SK-N-SH (cell line): ENCODE measurements around the gene ZRANB3. TPM values are rescaled to one million over a fixed set of nuclear protein-coding genes. Genes with fewer than 3 reads are reported as not detected.

Source experiments
- CTCF ChIA-PET: fragments of 300-600, 350-600 bp; formaldehyde crosslinking; extraction: SDS; loops from one replicate; lab custom pipeline; 2021; lab: Yijun Ruan, JAX
- POLR2A ChIA-PET: fragments of 350-600 bp; sonication (Branson Sonifier 250); formaldehyde crosslinking; extraction: SDS; loops from one replicate; lab custom pipeline; 2020; ENCODE audit warnings: antibody characterized with exemption, inconsistent platforms; lab: Yijun Ruan, JAX
- DNase-seq: peaks from one replicate; pipeline ENCODE4 v3.0.0; 2012
- H2AFZ ChIP-seq: fragments of 200-600 bp; sonication (generic); 2 replicates; pipeline ENCODE4 v1.8.1; 2016; ENCODE audit warnings: antibody characterized with exemption, mild to moderate bottlenecking, low read depth
- H3F3A ChIP-seq: fragments of 200-600 bp; sonication (generic); replicated peaks from 2 replicates; pipeline ENCODE3; 2016; ENCODE audit warnings: antibody characterized with exemption, mild to moderate bottlenecking; ENCODE audit not compliant: insufficient read depth
- H3K27ac ChIP-seq, 2 experiments: fragments of 200-500 bp in 1 of 2; fragments of 200-600 bp in 1 of 2; sonication (Bioruptor generic) in 1 of 2; sonication (generic), shearing (Covaris generic) in 1 of 2; 2 replicates each; pipeline versions ENCODE4 v1.5.1 to v1.6.1; 2014 to 2016; ENCODE audit warnings: low read depth in 2 of 2, inconsistent platforms in 1 of 2, low read length in 1 of 2, mild to moderate bottlenecking in 1 of 2, mixed read lengths in 1 of 2
- H3K27me3 ChIP-seq: fragments of 200-600 bp; sonication (generic), shearing (Covaris generic); 2 replicates; pipeline ENCODE4 v1.6.1; 2016; ENCODE audit warnings: mixed run types; ENCODE audit not compliant: insufficient read depth
- H3K36me3 ChIP-seq, 2 experiments: fragments of 200-500 bp in 1 of 2; fragments of 200-600 bp in 1 of 2; sonication (Bioruptor generic) in 1 of 2; sonication (generic) in 1 of 2; replicated peaks in 1 of 2; 2 replicates each; pipeline versions ENCODE3 to v1.5.1; 2014 to 2016; ENCODE audit warnings: low read length in 1 of 2, mild to moderate bottlenecking in 1 of 2; ENCODE audit not compliant: insufficient read depth in 2 of 2, control insufficient read depth in 1 of 2
- H3K4me1 ChIP-seq, 2 experiments: fragments of 200-500 bp in 1 of 2; fragments of 200-600 bp in 1 of 2; sonication (Bioruptor generic) in 1 of 2; sonication (generic), shearing (Covaris generic) in 1 of 2; 2 replicates each; pipeline versions ENCODE4 v1.5.1 to v1.6.1; 2014 to 2016; ENCODE audit warnings: low read depth in 1 of 2, low read length in 1 of 2, mixed run types in 1 of 2; ENCODE audit not compliant: insufficient read depth in 2 of 2, control insufficient read depth in 1 of 2
- H3K4me2 ChIP-seq: fragments of 200-600 bp; sonication (generic), shearing (Covaris generic); 2 replicates; pipeline ENCODE4 v1.6.1; 2017; ENCODE audit warnings: mixed run types
- H3K4me3 ChIP-seq, 2 experiments: fragments of 200-500 bp in 1 of 2; fragments of 200-600 bp in 1 of 2; sonication (Bioruptor generic) in 1 of 2; sonication (generic), shearing (Covaris generic) in 1 of 2; 2 replicates each; pipeline versions ENCODE4 v1.5.1 to v1.8.1; 2014 to 2016; ENCODE audit warnings: low read depth in 2 of 2, inconsistent platforms in 1 of 2, low read length in 1 of 2, mild to moderate bottlenecking in 1 of 2, mixed read lengths in 1 of 2, moderate library complexity in 1 of 2
- H3K79me2 ChIP-seq: fragments of 200-600 bp; sonication (generic); 2 replicates; pipeline ENCODE4 v1.8.1; 2017; ENCODE audit warnings: mild to moderate bottlenecking; ENCODE audit not compliant: insufficient read depth
- H3K9ac ChIP-seq: fragments of 200-600 bp; sonication (generic); 2 replicates; pipeline ENCODE4 v1.6.1; 2017; ENCODE audit warnings: mixed run types
- H3K9me2 ChIP-seq: fragments of 200-600 bp; sonication (generic); 2 replicates; pipeline ENCODE4 v1.6.1; 2017; ENCODE audit warnings: mixed run types
- H3K9me3 ChIP-seq: fragments of 200-600 bp; sonication (generic); 2 replicates; pipeline ENCODE4 v1.6.1; 2017; ENCODE audit warnings: mixed run types, mild to moderate bottlenecking, moderate library complexity
- H4K20me1 ChIP-seq: fragments of 200-600 bp; sonication (generic); 2 replicates; pipeline ENCODE4 v1.6.1; 2017; ENCODE audit warnings: mild to moderate bottlenecking, mixed run types; ENCODE audit not compliant: insufficient read depth
- ELF1 ChIP-seq: IDR thresholded peaks from 2 replicates; pipeline ENCODE4 v1.4.0; 2012
- EP300 ChIP-seq, 2 experiments: IDR thresholded peaks; 2 replicates each; pipeline versions ENCODE4 v1.4.0 to v1.6.1; 2012; ENCODE audit warnings: borderline replicate concordance in 1 of 2, low read depth in 1 of 2, low read length in 1 of 2
- FOXJ3 ChIP-seq: sonication (generic); formaldehyde crosslinking; IDR thresholded peaks from 2 replicates; pipeline ENCODE4 v1.5.1; 2020; ENCODE audit warnings: mild to moderate bottlenecking, missing genetic modification reagents
- GATA2 ChIP-seq: sonication (generic); formaldehyde crosslinking; IDR thresholded peaks from 2 replicates; pipeline ENCODE4 v1.5.0; 2020; ENCODE audit warnings: mild to moderate bottlenecking, missing genetic modification reagents
- MEF2A ChIP-seq: IDR thresholded peaks from 2 replicates; pipeline ENCODE4 v1.4.0; 2012; ENCODE audit warnings: low read depth, borderline replicate concordance
- NFIC ChIP-seq: IDR thresholded peaks from 2 replicates; pipeline ENCODE4 v1.4.0; 2012; ENCODE audit warnings: borderline replicate concordance
- POLR2AphosphoS5 ChIP-seq: IDR thresholded peaks from 2 replicates; pipeline ENCODE4 v1.6.1; 2012; ENCODE audit warnings: low read depth, low read length
- RAD21 ChIP-seq: IDR thresholded peaks from 2 replicates; pipeline ENCODE4 v1.6.1; 2012; ENCODE audit warnings: mild to moderate bottlenecking, low read length
- RCOR1 ChIP-seq: fragments of 150-350 bp; IDR thresholded peaks from 2 replicates; pipeline ENCODE4 v1.6.1; 2017; ENCODE audit warnings: antibody characterized with exemption, low read length
- RFX5 ChIP-seq: IDR thresholded peaks from 2 replicates; pipeline ENCODE4 v1.6.1; 2012; ENCODE audit warnings: mild to moderate bottlenecking, improper control_type of control experiment, low read length
- SMC3 ChIP-seq: IDR thresholded peaks from 2 replicates; pipeline ENCODE4 v1.6.1; 2012; ENCODE audit warnings: low read depth, low read length, improper control_type of control experiment
- TCF12 ChIP-seq: IDR thresholded peaks from 2 replicates; pipeline ENCODE4 v1.4.0; 2012
- TEAD4 ChIP-seq: IDR thresholded peaks from 2 replicates; pipeline ENCODE4 v1.4.0; 2012; ENCODE audit warnings: mild to moderate bottlenecking, borderline replicate concordance; ENCODE audit not compliant: insufficient read depth
- WGBS: methylation state at CpG from one replicate; pipeline ENCODE4 v1.1.6; 2017; ENCODE audit warnings: low lambda C conversion rate; 5-methylcytosine and 5-hydroxymethylcytosine counted together
- polyA plus RNA-seq, 3 experiments: library from polyadenylated mRNA; depleted of rRNA; stranded (reverse); fragments of >200 nt; gene quantifications; 2 replicates each; pipeline ENCODE4 v1.2.3, GENCODE V29; 2012
- TF ChIP-seq, protein P1 (sequence below): fragments of 150-350 bp; IDR thresholded peaks from 2 replicates; pipeline ENCODE4 v1.6.1; 2017; ENCODE audit warnings: antibody characterized with exemption, low read length, low read depth, borderline replicate concordance
- TF ChIP-seq, protein P2 (sequence below): IDR thresholded peaks from 2 replicates; pipeline ENCODE4; 2012
- TF ChIP-seq, protein P3 (sequence below): fragments of 150-350 bp; IDR thresholded peaks from 2 replicates; pipeline ENCODE4 v1.6.1; 2016; ENCODE audit warnings: mild to moderate bottlenecking, low read depth, low read length
- TF ChIP-seq, protein P4 (sequence below): IDR thresholded peaks from 2 replicates; pipeline ENCODE4 v1.4.0; 2012; ENCODE audit warnings: low read depth, borderline replicate concordance

ZRANB3 gene
- polyA plus RNA-seq, 1 of the 3 experiments (the other 2 are of a cell fraction) = 4.1 TPM

DNA sequence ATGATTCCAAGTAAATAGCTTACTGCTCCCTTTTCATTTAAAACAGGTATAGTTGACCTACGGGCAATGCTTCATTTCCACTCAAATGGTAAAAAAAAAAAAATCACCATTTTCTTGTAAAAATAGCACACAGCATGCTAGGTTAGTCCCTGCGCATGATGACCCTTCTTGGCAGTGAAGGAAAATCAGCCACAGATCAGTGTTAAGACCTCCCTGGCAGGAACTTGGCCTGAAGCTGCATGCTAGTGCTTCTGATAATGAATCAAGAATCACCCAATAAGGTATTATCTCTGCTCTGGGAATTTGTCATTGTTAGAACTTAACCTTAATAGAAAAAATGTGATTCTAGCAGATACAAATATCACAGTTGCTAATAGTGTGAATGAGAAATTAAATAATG, 312.6 kb downstream of the ZRANB3 start:
- no peak for DNase-seq
- H3K9me2 ChIP-seq = no peaks in the 10 kb centered on the region
- no peaks in the 10 kb centered on the region; a peak in 1 of 4 replicates for H3K4me1 ChIP-seq
- peaks cover 0 to 3% of the 10 kb centered on the region in 2 experiments for H3K36me3 ChIP-seq
- H3K9me3 ChIP-seq = no peaks in the 10 kb centered on the region
- no peak overlapping the region for H3K4me2 ChIP-seq
- H4K20me1 ChIP-seq = no peaks in the 10 kb centered on the region
- CTCF ChIA-PET = interaction anchor here (1.3 kb wide), 1 partner anchor 214 kb away, joined by 3 read pairs; no protein-coding TSS in a partner anchor
- no peak overlapping the region for H2AFZ ChIP-seq
- no peaks in the 10 kb centered on the region for H3K79me2 ChIP-seq
- no peak overlapping the region for H3K27ac ChIP-seq
- no peak overlapping the region for H3K9ac ChIP-seq
- 100% methylated on average over 2 of the region's 2 CpGs for WGBS
- POLR2A ChIA-PET = no interaction called here
- H3K4me3 ChIP-seq = no peak overlapping the region
- TF ChIP-seq, protein P1, sequence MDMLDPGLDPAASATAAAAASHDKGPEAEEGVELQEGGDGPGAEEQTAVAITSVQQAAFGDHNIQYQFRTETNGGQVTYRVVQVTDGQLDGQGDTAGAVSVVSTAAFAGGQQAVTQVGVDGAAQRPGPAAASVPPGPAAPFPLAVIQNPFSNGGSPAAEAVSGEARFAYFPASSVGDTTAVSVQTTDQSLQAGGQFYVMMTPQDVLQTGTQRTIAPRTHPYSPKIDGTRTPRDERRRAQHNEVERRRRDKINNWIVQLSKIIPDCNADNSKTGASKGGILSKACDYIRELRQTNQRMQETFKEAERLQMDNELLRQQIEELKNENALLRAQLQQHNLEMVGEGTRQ = no peak
- TF ChIP-seq POLR2AphosphoS5 = no peak
- TF ChIP-seq SMC3 = no peak
- TF ChIP-seq NFIC = no peak
- TF ChIP-seq, protein P2, sequence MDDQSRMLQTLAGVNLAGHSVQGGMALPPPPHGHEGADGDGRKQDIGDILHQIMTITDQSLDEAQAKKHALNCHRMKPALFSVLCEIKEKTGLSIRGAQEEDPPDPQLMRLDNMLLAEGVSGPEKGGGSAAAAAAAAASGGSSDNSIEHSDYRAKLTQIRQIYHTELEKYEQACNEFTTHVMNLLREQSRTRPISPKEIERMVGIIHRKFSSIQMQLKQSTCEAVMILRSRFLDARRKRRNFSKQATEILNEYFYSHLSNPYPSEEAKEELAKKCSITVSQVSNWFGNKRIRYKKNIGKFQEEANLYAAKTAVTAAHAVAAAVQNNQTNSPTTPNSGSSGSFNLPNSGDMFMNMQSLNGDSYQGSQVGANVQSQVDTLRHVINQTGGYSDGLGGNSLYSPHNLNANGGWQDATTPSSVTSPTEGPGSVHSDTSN = no peak
- no peak for TF ChIP-seq EP300 (IDR thresholded peaks at IDR 0.05; ENCODE audit: borderline replicate concordance in 1 of 2, low read depth in 1 of 2, low read length in 1 of 2)
- no peak for TF ChIP-seq RCOR1
- TF ChIP-seq TCF12 = no peak
- TF ChIP-seq, protein P3, sequence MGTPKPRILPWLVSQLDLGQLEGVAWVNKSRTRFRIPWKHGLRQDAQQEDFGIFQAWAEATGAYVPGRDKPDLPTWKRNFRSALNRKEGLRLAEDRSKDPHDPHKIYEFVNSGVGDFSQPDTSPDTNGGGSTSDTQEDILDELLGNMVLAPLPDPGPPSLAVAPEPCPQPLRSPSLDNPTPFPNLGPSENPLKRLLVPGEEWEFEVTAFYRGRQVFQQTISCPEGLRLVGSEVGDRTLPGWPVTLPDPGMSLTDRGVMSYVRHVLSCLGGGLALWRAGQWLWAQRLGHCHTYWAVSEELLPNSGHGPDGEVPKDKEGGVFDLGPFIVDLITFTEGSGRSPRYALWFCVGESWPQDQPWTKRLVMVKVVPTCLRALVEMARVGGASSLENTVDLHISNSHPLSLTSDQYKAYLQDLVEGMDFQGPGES = no peak
- no peak for TF ChIP-seq GATA2 (CRISPR knock-in tag)
- TF ChIP-seq, protein P4, sequence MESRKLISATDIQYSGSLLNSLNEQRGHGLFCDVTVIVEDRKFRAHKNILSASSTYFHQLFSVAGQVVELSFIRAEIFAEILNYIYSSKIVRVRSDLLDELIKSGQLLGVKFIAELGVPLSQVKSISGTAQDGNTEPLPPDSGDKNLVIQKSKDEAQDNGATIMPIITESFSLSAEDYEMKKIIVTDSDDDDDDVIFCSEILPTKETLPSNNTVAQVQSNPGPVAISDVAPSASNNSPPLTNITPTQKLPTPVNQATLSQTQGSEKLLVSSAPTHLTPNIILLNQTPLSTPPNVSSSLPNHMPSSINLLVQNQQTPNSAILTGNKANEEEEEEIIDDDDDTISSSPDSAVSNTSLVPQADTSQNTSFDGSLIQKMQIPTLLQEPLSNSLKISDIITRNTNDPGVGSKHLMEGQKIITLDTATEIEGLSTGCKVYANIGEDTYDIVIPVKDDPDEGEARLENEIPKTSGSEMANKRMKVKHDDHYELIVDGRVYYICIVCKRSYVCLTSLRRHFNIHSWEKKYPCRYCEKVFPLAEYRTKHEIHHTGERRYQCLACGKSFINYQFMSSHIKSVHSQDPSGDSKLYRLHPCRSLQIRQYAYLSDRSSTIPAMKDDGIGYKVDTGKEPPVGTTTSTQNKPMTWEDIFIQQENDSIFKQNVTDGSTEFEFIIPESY = no peak
- TF ChIP-seq ELF1 = no peak
- H3F3A ChIP-seq = no peaks in the 10 kb centered on the region
- no peaks in the 10 kb centered on the region for H3K27me3 ChIP-seq

DNA sequence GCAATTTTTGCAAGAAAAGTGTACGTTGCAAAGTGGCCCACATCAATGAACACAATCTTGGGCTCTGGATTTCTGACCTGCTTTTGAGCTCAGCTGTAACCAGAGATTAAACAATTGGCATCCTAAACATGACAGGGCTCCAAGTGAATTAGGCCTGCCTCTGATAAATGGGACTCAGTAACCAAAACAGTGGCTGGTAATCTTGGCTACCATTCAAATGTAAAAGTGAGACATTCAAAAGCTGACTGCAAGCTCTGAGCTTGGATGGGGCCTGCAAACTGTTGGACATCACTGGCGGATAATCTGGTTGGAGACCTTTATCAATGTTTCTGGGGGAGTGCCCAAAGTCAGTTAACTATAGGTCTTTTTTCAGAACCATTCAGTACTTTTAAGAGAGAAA, 318.3 kb downstream of the ZRANB3 start:
- ChIA-PET POLR2A (no interaction called here), CTCF (interaction anchor here (0.8 to 1.4 kb wide), 2 partner anchors 14 to 19 kb away, joined by 3 to 5 read pairs; no protein-coding TSS in a partner anchor)
- DNase-seq = no peak
- no peaks in the 10 kb centered on the region for H4K20me1 ChIP-seq
- no peak overlapping the region for H3K4me3 ChIP-seq
- H2AFZ ChIP-seq = no peak overlapping the region
- no peaks in the 10 kb centered on the region for H3K79me2 ChIP-seq
- no peaks in the 10 kb centered on the region for H3K27me3 ChIP-seq
- no peak overlapping the region for H3K27ac ChIP-seq
- H3K4me1 ChIP-seq = peaks cover 0 to 4% of the 10 kb centered on the region in 2 experiments; a peak in 2 of 4 replicates
- H3K36me3 ChIP-seq = peaks cover 0 to 5% of the 10 kb centered on the region in 2 experiments
- TF ChIP-seq EP300 (IDR thresholded peaks at IDR 0.05; ENCODE audit: borderline replicate concordance in 1 of 2, low read depth in 1 of 2, low read length in 1 of 2) = no peak
- no peak for TF ChIP-seq RFX5
- no peak for TF ChIP-seq RAD21
- no peak for TF ChIP-seq TEAD4
- no peak for TF ChIP-seq FOXJ3
- TF ChIP-seq, protein P3 = no peak
- no peak for TF ChIP-seq SMC3
- TF ChIP-seq MEF2A = no peak
- H3K9me3 ChIP-seq = no peaks in the 10 kb centered on the region
- H3F3A ChIP-seq = no peaks in the 10 kb centered on the region
- H3K4me2 ChIP-seq = no peak overlapping the region
- H3K9ac ChIP-seq = no peak overlapping the region
- no peaks in the 10 kb centered on the region for H3K9me2 ChIP-seq
- 96% methylated on average over 2 of the region's 2 CpGs for WGBS
